ENCODE measurements around the gene NCKAP5.

Gene NCKAP5

GRCh38 chr2:133080822-133081221 lies 487.4 kb downstream of the NCKAP5 start:
- DNase-seq (ENCODE audit: low read depth) = no peak

GRCh38 chr2:133078667-133079411 lies 489.4 kb downstream of the NCKAP5 start:
- no peak for DNase-seq (ENCODE audit: low read depth)

- no peak for DNase-seq (ENCODE audit: low read depth)
These were observed 490.9 kb downstream of the NCKAP5 start for GRCh38 chr2:133077269-133077822.

GRCh38 chr2:133072837-133073694 lies 495.2 kb downstream of the NCKAP5 start:
- DNase-seq (ENCODE audit: low read depth) = no peak

GRCh38 chr2:133063775-133064174 lies 504.5 kb downstream of the NCKAP5 start:
- DNase-seq (ENCODE audit: low read depth) = no peak

GRCh38 chr2:133062931-133063665 lies 505.2 kb downstream of the NCKAP5 start:
- no peak for DNase-seq (ENCODE audit: low read depth)

GRCh38 chr2:133061874-133062593 lies 506.2 kb downstream of the NCKAP5 start:
- no peak for DNase-seq (ENCODE audit: low read depth)

GRCh38 chr2:133054297-133054696 lies 514.0 kb downstream of the NCKAP5 start:
- DNase-seq (ENCODE audit: low read depth) = no peak

GRCh38 chr2:133053541-133053940 lies 514.7 kb downstream of the NCKAP5 start:
- DNase-seq (ENCODE audit: low read depth) = no peak

- no peak for DNase-seq (ENCODE audit: low read depth)
These were observed 522.5 kb downstream of the NCKAP5 start for GRCh38 chr2:133045787-133046186.

- no peak for DNase-seq (ENCODE audit: low read depth)
These were observed 523.7 kb downstream of the NCKAP5 start for GRCh38 chr2:133044556-133044955.

- no peak for DNase-seq (ENCODE audit: low read depth)
These were observed 528.1 kb downstream of the NCKAP5 start for GRCh38 chr2:133040170-133040569.

- no peak for DNase-seq (ENCODE audit: low read depth)
These were observed 528.7 kb downstream of the NCKAP5 start for GRCh38 chr2:133039531-133039930.

GRCh38 chr2:133026536-133027177 lies 541.6 kb downstream of the NCKAP5 start:
- DNase-seq (ENCODE audit: low read depth) = no peak

GRCh38 chr2:133025004-133025403 lies 543.3 kb downstream of the NCKAP5 start:
- DNase-seq (ENCODE audit: low read depth) = no peak

GRCh38 chr2:133012847-133013734 lies 555.2 kb downstream of the NCKAP5 start:
- DNase-seq (ENCODE audit: low read depth) = no peak

- no peak for DNase-seq (ENCODE audit: low read depth)
These were observed 563.6 kb downstream of the NCKAP5 start for GRCh38 chr2:133004623-133005022.

GRCh38 chr2:132999421-132999820 lies 568.8 kb downstream of the NCKAP5 start:
- DNase-seq (ENCODE audit: low read depth) = no peak

- DNase-seq (ENCODE audit: low read depth) = no peak
These were observed 570.0 kb downstream of the NCKAP5 start for GRCh38 chr2:132998221-132998620.

- no peak for DNase-seq (ENCODE audit: low read depth)
These were observed 576.7 kb downstream of the NCKAP5 start for GRCh38 chr2:132991471-132992045.
